Type B pancreatic cell (in vitro differentiated cells): ENCODE results near the gene TAPBP. TPM values are rescaled to one million over a fixed set of nuclear protein-coding genes. Genes with fewer than 3 reads are reported as not detected.

Experiments used
- DNase-seq: peaks from one replicate; pipeline ENCODE4 v3.0.0; 2021; ENCODE audit warnings: mixed read lengths; ENCODE audit not compliant: unreplicated experiment; ENCODE audit errors: extremely low spot score
- H3K27ac Mint-ChIP-seq: 2 replicates; pipeline ENCODE4 v1.8.0; 2021; ENCODE audit warnings: mild to moderate bottlenecking, mixed read lengths
- H3K27me3 Mint-ChIP-seq: 2 replicates; pipeline ENCODE4 v1.8.0; 2021; ENCODE audit warnings: mixed read lengths
- H3K36me3 Mint-ChIP-seq: 2 replicates; pipeline ENCODE4 v1.8.0; 2021; ENCODE audit warnings: mixed read lengths
- H3K4me1 Mint-ChIP-seq: one replicate; pipeline ENCODE4 v1.8.0; 2021; ENCODE audit warnings: mixed read lengths; ENCODE audit not compliant: unreplicated experiment
- H3K4me3 Mint-ChIP-seq: 2 replicates; pipeline ENCODE4 v1.8.0; 2021; ENCODE audit warnings: mild to moderate bottlenecking, mixed read lengths
- H3K9me3 Mint-ChIP-seq: 2 replicates; pipeline ENCODE4 v1.8.0; 2021; ENCODE audit warnings: mixed read lengths
- total RNA-seq: library from RNA; stranded (reverse); gene quantifications from 2 replicates; pipeline ENCODE4 v1.2.1, GENCODE V29; 2021; ENCODE audit warnings: low replicate concordance
- TF ChIP-seq, protein P1 (sequence below): fragments of 200-600 bp; sonication (generic); conservative IDR thresholded peaks from 2 replicates; pipeline ENCODE4 v1.5.0; 2021; ENCODE audit warnings: antibody characterized with exemption, mild to moderate bottlenecking

TAPBP gene
- total RNA-seq, 1 donor from 2014 or later = 71.4 TPM

DNA sequence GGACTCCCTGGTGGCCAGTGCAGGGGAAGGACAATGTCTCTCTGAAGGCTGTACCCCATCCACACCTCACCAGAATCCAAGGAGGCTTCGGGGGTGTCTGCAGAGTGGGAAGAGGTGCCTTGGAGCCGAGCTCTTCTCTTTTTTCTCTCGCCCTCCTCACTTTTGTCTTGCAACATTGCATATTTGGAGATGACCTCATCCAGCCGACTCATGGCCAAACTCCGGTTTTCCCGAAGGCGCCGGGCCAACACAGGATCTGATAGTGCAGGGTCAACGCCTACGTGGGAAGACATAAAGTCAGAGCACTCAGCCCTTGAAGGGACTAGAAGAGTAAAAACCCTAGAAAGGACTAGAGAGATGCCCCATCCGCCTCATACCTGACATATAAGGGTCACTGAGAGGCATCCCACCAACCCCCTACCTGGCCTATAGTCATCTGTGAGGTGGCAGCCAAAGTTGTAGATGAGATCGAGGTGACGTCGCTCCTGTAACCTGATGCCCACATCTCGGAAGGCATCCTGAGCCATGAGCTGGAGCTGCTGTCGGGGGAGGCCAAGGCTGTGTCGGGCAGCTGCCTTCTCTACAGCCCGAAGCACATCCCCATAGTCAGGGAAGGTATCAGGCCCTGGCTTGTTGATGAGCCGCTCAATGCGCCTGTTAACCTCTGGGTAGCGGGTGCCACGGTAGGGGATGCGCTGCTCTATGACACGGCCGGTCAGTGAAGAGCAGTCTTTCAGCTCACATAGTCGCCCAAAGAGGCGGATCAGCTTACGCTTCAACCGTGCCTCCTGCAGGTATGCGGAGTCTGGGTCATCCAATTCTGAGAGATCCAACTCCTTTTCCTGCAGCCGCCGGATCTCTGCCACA is 6.7 kb upstream of the TAPBP start:
- TF ChIP-seq, protein P1, sequence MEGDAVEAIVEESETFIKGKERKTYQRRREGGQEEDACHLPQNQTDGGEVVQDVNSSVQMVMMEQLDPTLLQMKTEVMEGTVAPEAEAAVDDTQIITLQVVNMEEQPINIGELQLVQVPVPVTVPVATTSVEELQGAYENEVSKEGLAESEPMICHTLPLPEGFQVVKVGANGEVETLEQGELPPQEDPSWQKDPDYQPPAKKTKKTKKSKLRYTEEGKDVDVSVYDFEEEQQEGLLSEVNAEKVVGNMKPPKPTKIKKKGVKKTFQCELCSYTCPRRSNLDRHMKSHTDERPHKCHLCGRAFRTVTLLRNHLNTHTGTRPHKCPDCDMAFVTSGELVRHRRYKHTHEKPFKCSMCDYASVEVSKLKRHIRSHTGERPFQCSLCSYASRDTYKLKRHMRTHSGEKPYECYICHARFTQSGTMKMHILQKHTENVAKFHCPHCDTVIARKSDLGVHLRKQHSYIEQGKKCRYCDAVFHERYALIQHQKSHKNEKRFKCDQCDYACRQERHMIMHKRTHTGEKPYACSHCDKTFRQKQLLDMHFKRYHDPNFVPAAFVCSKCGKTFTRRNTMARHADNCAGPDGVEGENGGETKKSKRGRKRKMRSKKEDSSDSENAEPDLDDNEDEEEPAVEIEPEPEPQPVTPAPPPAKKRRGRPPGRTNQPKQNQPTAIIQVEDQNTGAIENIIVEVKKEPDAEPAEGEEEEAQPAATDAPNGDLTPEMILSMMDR = no peak
- H3K27me3 Mint-ChIP-seq = no peaks in the 10 kb centered on the region
- peak overlapping the region; percentile 70 for H3K27ac Mint-ChIP-seq
- DNase-seq = no peak
- H3K4me1 Mint-ChIP-seq = peaks cover 60% of the 10 kb centered on the region
- peaks cover 14% of the 10 kb centered on the region for H3K36me3 Mint-ChIP-seq
- H3K9me3 Mint-ChIP-seq = no peaks in the 10 kb centered on the region
- peak overlapping the region; percentile 86 for H3K4me3 Mint-ChIP-seq

DNA sequence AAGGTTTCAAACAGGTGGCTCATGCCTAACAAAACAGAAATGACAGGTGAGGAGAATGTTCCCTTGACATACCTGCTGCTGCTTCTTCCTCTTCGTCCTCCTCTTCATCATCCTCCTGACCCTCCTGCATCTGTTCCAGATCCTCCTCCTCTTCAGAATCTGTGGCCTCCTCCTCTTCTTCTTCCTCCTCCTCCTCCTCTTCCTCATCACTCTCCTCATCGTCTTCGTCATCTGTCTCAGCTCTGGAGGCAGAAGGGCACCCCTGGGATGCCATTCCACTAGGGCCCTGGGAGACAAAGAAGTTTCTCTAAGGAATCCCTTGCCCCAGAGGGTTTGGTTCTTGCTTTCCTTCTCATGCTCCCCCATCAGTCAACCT is 6.0 kb upstream of the TAPBP start:
- H3K27ac Mint-ChIP-seq = peak overlapping the region; percentile 70
- no peaks in the 10 kb centered on the region for H3K9me3 Mint-ChIP-seq
- no peaks in the 10 kb centered on the region for H3K27me3 Mint-ChIP-seq
- H3K4me1 Mint-ChIP-seq = peaks cover 60% of the 10 kb centered on the region
- peaks cover 14% of the 10 kb centered on the region for H3K36me3 Mint-ChIP-seq
- TF ChIP-seq, protein P1 = no peak
- no peak for DNase-seq
- H3K4me3 Mint-ChIP-seq = peak overlapping the region; percentile 74

DNA sequence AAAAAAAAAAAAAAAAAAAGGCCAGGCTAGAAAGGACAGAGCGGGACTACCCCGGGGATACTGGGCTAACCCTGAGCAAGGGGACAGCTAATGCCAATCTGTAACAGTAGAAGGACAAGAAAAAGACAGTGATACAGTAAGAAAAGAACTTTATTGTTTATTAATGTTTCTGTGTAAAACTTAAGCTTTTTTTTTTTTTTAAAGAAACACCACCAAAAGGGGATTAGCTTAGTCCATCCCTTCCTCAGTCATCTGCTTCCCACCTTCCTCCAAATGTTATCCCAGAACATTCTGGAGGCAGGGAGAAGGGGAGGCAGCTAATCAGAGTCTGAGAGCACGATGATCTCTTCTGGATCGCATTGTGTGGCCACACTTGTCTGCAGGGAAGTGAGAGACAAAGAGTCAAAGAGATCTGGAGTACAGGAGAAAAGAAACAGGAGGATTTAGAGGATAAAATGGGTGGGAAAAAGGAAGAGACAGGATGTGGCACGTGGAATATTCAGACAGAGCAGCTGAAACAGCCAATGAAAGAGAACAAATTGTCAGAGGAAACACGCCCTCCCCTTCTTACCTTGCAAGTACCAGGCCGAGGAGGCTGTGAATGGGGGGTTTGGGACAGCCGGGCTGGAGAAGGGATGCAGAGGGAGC is 4.7 kb upstream of the TAPBP start:
- DNase-seq = no peak
- H3K36me3 Mint-ChIP-seq = peaks cover 14% of the 10 kb centered on the region
- H3K27ac Mint-ChIP-seq = peak overlapping the region; percentile 100
- H3K4me3 Mint-ChIP-seq = peak overlapping the region; percentile 100
- no peaks in the 10 kb centered on the region for H3K9me3 Mint-ChIP-seq
- no peaks in the 10 kb centered on the region for H3K27me3 Mint-ChIP-seq
- peaks cover 59% of the 10 kb centered on the region for H3K4me1 Mint-ChIP-seq
- TF ChIP-seq, protein P1 = no peak

DNA sequence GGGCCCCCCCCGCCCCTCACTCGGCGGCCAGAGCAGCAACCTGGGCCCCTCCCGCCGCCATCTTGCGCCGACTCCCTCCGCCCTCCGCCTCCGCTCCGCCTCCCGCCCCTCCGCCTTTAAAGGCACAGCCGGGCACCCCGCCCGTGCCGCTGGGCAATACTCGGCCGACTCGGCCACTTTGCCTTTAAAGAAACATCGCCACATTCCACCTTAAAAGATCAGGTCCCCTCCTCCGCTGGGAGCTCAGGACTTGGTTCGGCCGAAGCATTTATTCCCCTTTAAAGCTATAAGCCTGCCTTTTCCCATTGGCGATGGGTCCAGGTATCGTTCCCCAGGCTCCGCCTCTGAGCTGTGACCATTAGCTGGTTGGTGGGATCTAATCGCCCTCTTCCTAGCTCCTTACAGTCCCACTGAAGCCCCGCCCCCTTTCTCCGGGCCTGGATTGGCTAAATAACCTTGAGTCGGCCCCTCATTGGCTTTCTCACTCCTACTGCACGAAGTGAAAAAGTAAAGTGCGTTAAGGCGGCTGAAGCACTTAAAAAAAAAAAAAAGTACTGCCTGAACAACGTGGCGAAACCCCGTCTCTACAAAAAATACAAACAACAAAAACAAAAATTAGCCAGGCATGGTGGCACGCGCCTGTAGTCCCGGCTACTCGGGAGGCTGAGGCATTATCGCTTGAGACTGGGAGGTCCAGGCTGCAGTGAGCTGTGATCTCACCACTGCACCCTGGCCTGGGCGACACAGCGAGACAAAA is 4.0 kb upstream of the TAPBP start, which contains the start of gene ZBTB22:
ZBTB22 (minus strand) TSS at position 76 of the 757 bp plus-strand sequence. CDS start 828 bp downstream, outside the sequence.
- Mint-ChIP-seq H3K4me1 (peaks cover 52% of the 10 kb centered on the region), H3K4me3 (peak within 1 kb of the TSS; percentile 100)

DNA sequence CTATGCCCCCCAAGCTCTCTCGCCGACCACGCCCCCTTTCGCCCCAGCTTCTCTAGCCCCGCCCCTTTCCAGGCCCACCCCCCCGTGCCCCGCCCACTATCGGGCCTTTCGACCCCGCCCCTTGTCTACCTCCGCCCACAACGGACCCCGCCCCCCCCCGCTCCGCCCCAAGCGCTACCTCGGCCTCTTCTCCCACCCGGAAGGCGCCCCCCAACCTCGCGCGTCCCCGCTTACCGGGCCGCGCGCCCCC is 3.5 kb upstream of the TAPBP start:
- TF ChIP-seq, protein P1 = no peak
- peaks cover 9% of the 10 kb centered on the region for H3K36me3 Mint-ChIP-seq
- peak overlapping the region; percentile 100 for H3K27ac Mint-ChIP-seq
- H3K9me3 Mint-ChIP-seq = no peaks in the 10 kb centered on the region
- H3K4me1 Mint-ChIP-seq = peaks cover 53% of the 10 kb centered on the region
- no peak for DNase-seq
- H3K27me3 Mint-ChIP-seq = peaks cover 4% of the 10 kb centered on the region
- H3K4me3 Mint-ChIP-seq = peak overlapping the region; percentile 100

More for the DNA sequence above, 4.0 kb upstream of the TAPBP start, which contains the start of gene ZBTB22:
- H3K9me3 Mint-ChIP-seq = no peaks in the 10 kb centered on the region
- H3K27me3 Mint-ChIP-seq = no peaks in the 10 kb centered on the region
- H3K36me3 Mint-ChIP-seq = peaks cover 12% of the 10 kb centered on the region
- TF ChIP-seq, protein P1 = no peak
- peak within 1 kb of the TSS; percentile 100 for H3K27ac Mint-ChIP-seq
- DNase-seq = peak; percentile 96
